Measurements from ENCODE around the gene BTBD10.

GRCh38 chr11:13380731-13381130 lies 82.3 kb downstream of the BTBD10 start:
- no peak for TF ChIP-seq POLR2A (IDR thresholded peaks at IDR 0.05)
- no peak for TF ChIP-seq CTCF (IDR thresholded peaks at IDR 0.05)

All from adrenal gland (tissue), 5 donors.